Amniotic epithelial cell (primary cell): ENCODE measurements around the gene PITPNC1.
"Not testable (repeated sequence)": the region's sequence is repeated elsewhere in the genome, so short reads cannot be mapped to it uniquely, and the experiment has no call there.

ENCODE experiments used
- DNase-seq: peaks from one replicate; pipeline ENCODE4 v3.0.0-alpha.2; 2010; ENCODE audit warnings: low read depth

PITPNC1 gene

DNA sequence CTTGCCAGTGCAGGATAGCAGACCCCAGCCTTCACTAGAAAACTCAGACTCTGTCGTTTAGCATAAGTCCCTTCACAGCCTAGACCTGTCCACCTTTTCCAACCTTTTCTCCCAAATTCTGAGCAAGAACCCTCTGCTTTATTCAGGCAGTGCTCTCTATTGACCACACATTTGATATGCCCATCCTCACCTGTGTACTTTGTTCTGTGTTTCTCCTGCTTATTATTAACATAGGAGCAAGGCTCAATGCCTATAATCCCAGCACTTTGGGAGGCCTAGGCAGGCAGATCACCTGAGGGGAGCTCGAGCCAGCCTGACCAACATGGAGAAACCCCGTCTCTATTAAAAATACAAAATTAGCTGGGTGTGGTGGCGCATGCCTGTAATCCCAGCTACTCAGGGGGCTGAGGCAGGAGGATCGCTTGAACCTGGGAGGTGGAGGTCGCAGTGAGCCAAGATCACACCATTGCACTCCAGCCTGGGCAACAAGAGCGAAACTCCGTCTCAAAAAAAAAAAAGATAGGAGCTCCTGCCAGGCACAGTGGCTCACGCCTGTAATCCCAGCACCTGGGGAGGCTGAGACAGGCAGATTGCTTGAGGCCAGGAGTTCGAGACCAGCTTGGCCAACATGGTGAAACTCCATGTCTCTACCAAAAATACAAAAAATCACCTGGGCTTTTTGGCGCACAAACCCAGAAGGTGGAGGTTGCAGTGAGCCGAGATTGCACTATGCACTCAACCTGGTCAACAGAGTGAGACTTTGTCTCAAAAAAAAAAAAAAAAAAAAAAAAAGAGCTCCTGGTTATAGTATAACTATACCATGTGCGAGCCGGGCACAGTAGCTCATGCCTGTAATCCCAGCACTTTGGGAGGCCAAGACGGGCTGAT lies 350.3 kb downstream of the PITPNC1 start:
- not testable (repeated sequence) for DNase-seq

DNA sequence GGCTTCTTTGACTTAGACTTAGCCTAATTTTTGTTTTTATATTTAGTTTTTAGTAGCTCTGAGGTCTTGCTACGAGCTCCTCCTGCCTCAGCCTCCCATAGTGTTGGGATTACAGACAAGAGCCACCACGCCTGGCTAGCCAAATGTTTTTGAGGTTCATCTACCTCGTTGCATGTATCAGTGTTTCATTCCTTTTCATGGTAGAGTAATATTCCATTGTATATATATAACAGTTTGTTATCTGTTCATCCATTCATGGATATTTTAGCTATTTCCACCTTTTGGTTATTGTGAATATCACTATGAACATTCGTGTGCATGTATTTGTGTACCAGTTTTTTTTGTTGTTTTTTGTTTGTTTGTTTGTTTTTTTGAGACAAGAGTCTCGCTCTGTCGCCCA lies 352.8 kb downstream of the PITPNC1 start:
- no peak for DNase-seq

DNA sequence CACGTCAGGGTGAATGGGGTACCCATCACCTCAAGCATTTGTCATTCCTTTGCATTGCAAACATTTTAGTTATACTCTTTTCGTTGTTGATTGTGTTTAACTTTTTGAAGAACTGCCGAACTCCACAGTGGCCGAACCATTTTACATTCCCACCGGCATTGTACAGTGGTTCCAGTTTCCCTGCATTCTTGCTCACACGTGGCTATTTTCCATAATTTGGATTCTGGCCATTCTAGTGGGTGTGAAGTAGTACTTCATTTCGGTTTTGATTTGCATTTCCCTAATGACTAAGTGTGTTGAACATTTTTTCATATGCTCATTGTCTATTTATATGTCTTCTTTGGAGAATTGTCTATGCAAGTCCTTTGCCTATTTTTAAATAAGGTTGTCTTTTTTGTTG lies 353.6 kb downstream of the PITPNC1 start:
- no peak for DNase-seq

DNA sequence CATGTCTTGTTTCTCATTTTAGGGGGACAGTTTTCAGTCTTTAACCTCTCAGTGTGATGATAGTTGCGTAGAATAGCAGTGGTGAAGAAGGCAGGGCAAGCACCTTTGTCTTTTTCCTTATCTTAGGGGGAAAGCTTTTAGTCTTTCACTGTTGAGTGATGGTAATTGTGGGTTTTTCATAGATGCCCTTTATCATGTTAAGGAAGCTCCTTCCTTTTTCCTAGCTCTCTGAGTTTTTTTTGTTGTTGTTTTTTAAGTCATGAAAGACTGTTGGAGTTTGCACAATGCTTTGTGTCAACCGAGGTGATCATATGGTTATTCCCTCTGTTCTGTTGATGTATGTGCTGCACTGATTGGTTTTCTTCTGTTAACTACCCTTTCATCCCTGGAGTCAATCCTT lies 356.4 kb downstream of the PITPNC1 start:
- no peak for DNase-seq

DNA sequence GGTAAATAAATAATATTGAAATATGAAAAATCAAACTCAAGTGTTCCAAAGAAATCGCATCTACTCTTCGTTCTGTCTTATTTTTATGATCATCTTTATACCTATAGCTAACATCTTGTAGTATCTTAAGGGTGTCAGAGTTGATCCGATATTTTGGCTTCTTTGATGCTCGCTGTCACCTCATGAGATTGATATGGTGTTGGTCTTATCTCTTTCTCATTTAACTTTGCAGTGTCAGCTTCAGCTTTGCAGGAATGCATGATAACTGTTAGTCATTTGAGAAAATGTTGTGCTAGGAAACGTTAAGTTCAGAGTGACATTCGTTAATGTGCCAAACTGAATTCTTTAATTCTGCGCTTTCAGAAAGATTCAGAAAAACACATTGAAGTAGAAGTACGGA lies 360.1 kb downstream of the PITPNC1 start:
- no peak for DNase-seq

DNA sequence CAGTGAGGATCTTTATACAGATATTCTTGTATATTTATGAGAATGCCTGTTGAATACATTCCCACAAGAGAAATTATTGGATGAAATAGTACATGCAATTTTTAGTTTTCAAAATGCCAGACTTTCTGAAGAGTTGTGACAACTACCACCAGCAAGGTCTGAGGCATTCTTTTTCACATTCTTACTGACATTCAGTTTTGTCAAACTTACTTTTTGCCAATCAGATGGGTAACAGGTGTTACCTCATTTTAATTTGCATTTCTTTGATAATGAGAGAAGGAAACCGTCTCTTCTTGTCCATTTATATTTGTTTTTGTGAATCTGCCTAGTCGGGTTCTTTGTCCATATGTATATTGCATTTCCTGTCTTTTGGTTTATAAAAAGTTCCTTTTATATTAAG lies 364.9 kb downstream of the PITPNC1 start:
- DNase-seq: no peak
